ENCODE results near the gene PPP1R1B. TPM values are rescaled to one million over a fixed set of nuclear protein-coding genes. Genes with fewer than 3 reads are reported as not detected.
A peak's percentile ranks its signal among the peaks of the same experiment; 100 is the strongest.

The PPP1R1B gene
- total RNA-seq, 1 donor from 2014 or later: not detected

DNA sequence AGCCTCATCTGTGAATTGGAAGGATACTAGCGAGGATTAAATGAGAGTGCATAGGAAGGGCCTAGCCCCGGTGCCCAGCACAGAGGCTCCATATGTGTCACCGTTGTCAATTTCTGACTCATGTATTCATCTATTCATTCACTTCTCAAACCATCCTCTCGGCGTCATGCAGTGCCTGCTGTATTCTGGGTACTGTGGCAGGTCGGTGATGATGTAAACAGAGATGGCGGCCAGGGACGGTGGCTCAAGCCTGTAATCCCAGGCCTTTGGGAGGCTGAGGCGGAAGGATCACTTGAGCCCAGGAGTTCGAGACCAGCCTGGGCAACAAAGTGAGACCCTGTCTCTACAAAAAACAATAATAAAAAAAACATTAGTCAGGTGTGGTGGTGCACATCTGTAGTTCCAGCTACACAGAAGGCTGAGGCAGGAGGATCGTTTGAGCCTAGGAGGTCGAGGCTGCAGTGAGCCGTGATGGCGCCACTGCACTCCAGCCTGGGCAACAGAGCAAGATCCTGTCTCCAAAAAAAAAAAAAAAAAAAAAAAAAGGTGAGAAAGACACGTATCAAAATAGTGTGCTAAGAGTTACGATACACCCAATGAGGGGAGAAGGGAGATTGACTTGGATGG is 4.3 kb upstream of the PPP1R1B start:
- TF ChIP-seq, protein P1, sequence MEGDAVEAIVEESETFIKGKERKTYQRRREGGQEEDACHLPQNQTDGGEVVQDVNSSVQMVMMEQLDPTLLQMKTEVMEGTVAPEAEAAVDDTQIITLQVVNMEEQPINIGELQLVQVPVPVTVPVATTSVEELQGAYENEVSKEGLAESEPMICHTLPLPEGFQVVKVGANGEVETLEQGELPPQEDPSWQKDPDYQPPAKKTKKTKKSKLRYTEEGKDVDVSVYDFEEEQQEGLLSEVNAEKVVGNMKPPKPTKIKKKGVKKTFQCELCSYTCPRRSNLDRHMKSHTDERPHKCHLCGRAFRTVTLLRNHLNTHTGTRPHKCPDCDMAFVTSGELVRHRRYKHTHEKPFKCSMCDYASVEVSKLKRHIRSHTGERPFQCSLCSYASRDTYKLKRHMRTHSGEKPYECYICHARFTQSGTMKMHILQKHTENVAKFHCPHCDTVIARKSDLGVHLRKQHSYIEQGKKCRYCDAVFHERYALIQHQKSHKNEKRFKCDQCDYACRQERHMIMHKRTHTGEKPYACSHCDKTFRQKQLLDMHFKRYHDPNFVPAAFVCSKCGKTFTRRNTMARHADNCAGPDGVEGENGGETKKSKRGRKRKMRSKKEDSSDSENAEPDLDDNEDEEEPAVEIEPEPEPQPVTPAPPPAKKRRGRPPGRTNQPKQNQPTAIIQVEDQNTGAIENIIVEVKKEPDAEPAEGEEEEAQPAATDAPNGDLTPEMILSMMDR (IDR thresholded peaks at IDR 0.05; ENCODE audit: insufficient read depth, low read length, severe bottlenecking): no peak
- FAIRE-seq (no peak), DNase-seq (ENCODE audit: low read depth) (no peak)
- Histone ChIP-seq H3K4me3 (ENCODE audit: low read depth, low read length) (no peak overlapping the region), H3K36me3 (ENCODE audit: control insufficient read depth, insufficient read depth, low read length) (no peaks in the 10 kb centered on the region), H3K27me3 (ENCODE audit: control insufficient read depth, insufficient read depth, low read length) (peaks cover 11% of the 10 kb centered on the region)

GRCh38 chr17:39623356-39623950 is 3.3 kb upstream of the PPP1R1B start:
- Histone ChIP-seq H3K4me3 (ENCODE audit: low read depth, low read length) (no peak overlapping the region), H3K27me3 (ENCODE audit: control insufficient read depth, insufficient read depth, low read length) (peaks cover 13% of the 10 kb centered on the region), H3K36me3 (ENCODE audit: control insufficient read depth, insufficient read depth, low read length) (no peaks in the 10 kb centered on the region)
- TF ChIP-seq, protein P1 (IDR thresholded peaks at IDR 0.05; ENCODE audit: insufficient read depth, low read length, severe bottlenecking): peak; percentile 94
- DNase-seq (ENCODE audit: low read depth): peak; percentile 44
- no peak for FAIRE-seq

DNA sequence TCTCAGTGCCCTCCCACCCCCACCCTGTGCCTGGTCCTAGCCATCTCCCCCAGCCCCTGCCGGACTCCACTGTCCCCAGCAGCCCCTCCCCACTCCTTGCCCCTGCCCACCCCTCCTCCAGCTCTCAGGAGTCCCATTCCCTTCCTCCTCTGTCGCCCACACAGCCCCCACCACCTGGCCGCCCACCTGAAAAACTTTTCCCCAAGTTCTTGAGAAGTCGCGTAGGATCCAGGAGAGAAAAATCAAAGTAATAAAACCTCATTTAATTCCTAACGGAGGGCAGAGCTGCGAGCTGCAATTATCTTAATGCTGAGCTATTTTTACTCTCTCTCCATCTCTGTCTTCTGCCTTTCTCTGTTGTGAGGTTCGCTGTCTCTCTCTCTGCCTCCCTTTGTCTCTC is 2.4 kb upstream of the PPP1R1B start:
- peaks cover 12% of the 10 kb centered on the region for H3K27me3 ChIP-seq (ENCODE audit: control insufficient read depth, insufficient read depth, low read length)

DNA sequence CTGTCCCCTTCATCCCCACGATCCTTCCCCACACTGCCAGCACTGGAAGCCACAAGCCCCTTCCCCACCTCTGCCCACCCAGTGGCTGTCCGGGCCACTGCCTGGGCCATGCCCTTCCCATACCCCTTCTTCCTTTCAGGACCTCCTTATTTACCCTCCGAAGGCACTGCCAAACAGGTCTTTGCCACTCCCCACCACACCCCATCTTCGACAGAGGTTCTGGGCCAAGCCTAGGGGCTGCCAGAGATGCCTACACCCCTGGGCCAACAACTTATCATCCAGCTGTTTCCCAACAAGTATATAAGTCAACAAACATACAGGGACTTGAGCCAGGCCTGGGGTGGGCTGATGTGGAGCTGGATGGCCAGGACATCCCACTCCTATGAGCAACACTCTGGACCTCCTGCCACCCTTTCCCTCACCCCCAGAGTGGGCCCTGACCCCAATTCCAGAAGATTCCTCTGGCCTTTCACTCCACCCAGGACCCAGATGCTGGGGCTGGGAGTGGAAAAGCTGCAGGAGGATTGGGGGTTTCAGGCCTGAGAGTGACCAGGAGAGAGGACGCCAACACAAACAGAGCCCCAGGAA is 1.5 kb upstream of the PPP1R1B start:
- Histone ChIP-seq H3K27me3 (ENCODE audit: control insufficient read depth, insufficient read depth, low read length) (peaks cover 10% of the 10 kb centered on the region), H3K4me3 (ENCODE audit: low read depth, low read length) (no peak overlapping the region), H3K36me3 (ENCODE audit: control insufficient read depth, insufficient read depth, low read length) (no peaks in the 10 kb centered on the region)
- DNase-seq (ENCODE audit: low read depth) (no peak), FAIRE-seq (no peak)
- TF ChIP-seq, protein P1 (IDR thresholded peaks at IDR 0.05; ENCODE audit: insufficient read depth, low read length, severe bottlenecking): no peak

More for the DNA sequence above, 2.4 kb upstream of the PPP1R1B start:
- TF ChIP-seq, protein P1 (IDR thresholded peaks at IDR 0.05; ENCODE audit: insufficient read depth, low read length, severe bottlenecking): no peak
- Histone ChIP-seq H3K36me3 (ENCODE audit: control insufficient read depth, insufficient read depth, low read length) (no peaks in the 10 kb centered on the region), H3K4me3 (ENCODE audit: low read depth, low read length) (no peak overlapping the region)
- FAIRE-seq (no peak), DNase-seq (ENCODE audit: low read depth) (no peak)

DNA sequence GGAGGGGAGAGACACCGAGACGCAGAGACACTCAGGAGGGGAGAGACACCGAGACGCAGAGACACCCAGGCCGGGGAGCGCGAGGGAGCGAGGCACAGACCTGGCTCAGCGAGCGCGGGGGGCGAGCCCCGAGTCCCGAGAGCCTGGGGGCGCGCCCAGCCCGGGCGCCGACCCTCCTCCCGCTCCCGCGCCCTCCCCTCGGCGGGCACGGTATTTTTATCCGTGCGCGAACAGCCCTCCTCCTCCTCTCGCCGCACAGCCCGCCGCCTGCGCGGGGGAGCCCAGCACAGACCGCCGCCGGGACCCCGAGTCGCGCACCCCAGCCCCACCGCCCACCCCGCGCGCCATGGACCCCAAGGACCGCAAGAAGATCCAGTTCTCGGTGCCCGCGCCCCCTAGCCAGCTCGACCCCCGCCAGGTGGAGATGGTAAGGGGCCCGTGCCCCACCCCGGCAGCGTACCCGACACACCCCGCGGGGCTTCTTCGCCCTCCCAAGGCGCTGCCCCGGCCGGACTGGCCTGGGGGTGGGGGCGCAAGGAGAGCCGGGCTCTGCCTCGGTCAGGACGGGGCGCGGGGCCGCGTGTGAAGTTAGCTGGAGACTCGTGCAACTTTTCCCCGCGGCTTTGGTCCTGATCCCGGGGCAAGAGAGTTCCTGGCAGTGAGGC is 427 bp downstream of the PPP1R1B start:
- H3K27me3 ChIP-seq (ENCODE audit: control insufficient read depth, insufficient read depth, low read length): peaks cover 8% of the 10 kb centered on the region
- no peak for FAIRE-seq
- no peaks in the 10 kb centered on the region for H3K36me3 ChIP-seq (ENCODE audit: control insufficient read depth, insufficient read depth, low read length)
- no peak overlapping the region for H3K4me3 ChIP-seq (ENCODE audit: low read depth, low read length)
- TF ChIP-seq, protein P1 (IDR thresholded peaks at IDR 0.05; ENCODE audit: insufficient read depth, low read length, severe bottlenecking): no peak
- no peak for DNase-seq (ENCODE audit: low read depth)
